GM12801 (cell line): ENCODE measurements around the gene PSAP.

Source experiments
- TF ChIP-seq, protein P1 (sequence below): IDR thresholded peaks from one replicate; pipeline ENCODE4 v1.5.1; 2011; ENCODE audit warnings: control low read depth; ENCODE audit not compliant: insufficient read length; ENCODE audit errors: extremely low read depth

Gene PSAP

DNA sequence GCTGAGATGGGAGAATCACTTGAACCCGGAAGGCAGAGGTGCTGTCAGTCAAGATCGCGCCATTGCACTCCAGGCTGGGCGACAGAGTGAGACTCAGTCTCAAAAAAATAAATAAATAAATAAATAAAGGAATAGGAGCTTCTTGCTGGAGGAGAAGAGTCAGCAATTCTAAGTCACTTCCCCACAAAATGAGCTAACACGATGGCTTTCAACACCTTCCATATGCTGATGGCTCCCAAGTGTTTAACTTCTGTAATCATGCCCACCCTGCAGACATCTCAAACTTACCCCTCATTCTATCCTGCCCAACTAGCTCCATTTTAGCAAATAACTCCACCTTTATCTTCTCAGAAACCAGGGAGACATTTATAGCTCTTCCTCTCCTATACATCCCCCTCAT lies 21.2 kb downstream of the PSAP start:
- TF ChIP-seq, protein P1, sequence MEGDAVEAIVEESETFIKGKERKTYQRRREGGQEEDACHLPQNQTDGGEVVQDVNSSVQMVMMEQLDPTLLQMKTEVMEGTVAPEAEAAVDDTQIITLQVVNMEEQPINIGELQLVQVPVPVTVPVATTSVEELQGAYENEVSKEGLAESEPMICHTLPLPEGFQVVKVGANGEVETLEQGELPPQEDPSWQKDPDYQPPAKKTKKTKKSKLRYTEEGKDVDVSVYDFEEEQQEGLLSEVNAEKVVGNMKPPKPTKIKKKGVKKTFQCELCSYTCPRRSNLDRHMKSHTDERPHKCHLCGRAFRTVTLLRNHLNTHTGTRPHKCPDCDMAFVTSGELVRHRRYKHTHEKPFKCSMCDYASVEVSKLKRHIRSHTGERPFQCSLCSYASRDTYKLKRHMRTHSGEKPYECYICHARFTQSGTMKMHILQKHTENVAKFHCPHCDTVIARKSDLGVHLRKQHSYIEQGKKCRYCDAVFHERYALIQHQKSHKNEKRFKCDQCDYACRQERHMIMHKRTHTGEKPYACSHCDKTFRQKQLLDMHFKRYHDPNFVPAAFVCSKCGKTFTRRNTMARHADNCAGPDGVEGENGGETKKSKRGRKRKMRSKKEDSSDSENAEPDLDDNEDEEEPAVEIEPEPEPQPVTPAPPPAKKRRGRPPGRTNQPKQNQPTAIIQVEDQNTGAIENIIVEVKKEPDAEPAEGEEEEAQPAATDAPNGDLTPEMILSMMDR, result no peak

DNA sequence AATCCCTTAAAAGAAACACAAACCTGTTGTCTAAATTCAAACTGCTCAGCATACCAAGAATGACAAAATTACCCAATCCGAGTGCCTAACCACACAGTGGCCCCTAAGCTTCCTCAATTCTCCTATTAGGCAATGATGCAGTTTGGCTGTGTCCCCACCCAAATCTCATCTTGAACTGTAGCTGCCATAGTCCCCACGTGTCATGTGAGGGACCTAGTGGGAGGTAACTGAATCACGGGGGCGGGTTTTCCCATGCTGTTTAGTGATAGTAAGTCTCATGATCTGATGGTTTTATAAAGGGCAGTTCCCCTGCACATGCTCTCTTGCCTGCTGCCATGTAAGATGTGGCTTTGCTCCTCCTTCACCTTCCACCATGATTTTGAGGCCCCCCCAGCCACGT lies 21.9 kb downstream of the PSAP start:
- TF ChIP-seq, protein P1, result no peak

DNA sequence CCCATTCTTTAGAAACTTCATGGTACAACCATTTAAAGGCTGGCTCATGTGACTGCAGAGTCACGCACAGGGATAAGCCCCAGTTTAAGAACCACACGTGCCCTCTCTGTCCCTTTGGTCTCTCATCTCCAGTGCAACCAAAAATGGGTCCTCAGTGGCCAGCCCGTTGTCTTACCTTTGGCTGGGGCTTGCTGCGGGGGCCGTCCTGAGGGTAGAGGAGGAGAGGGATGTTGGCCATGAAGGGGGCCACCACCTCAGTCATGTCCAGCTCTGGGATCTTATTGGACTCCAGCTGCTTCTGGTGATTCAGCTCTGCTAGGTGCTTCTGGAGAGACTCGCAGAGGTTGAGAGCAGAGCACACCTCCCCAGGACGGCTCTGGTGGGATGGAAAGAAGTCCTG lies 22.3 kb downstream of the PSAP start:
- TF ChIP-seq, protein P1, result no peak

DNA sequence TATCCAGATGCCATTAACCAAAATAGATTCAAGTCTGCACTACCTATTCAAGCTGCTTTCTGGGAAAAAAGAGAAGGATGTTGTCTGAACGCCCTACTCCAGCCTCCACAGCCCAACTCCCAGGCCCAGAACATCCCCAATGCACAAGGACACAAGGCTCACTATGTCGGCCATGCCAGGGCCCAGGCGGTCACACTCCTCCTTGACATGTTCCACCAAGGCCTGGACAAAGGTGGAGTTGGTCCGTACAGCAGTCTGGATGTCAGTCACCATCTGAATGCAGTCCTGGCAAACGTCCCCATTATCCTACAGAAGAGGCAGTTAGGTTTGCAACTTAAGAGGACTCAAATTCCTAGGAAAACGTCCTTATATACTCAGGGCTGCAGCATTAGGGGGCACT lies 23.2 kb downstream of the PSAP start:
- TF ChIP-seq, protein P1, result no peak

DNA sequence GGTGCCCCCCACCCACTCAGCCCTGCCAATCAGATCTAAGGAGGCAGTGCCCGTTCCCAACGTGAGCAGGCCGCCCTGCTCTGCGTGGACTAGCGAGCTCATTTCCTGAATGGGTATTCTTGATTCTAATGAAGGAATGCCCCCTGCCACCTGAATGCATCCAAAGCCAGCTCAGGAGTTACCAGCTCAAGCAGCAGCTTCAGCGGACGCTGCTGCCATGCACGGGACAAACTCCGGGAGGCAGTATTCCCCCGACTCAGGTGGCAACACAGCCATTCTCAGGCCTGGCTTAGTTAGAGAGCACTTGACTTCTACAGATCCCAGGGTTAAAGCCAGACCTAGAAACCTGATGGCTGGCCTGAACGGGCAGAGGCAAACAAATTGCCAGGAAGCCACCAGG lies 25.8 kb downstream of the PSAP start:
- TF ChIP-seq, protein P1, result no peak

DNA sequence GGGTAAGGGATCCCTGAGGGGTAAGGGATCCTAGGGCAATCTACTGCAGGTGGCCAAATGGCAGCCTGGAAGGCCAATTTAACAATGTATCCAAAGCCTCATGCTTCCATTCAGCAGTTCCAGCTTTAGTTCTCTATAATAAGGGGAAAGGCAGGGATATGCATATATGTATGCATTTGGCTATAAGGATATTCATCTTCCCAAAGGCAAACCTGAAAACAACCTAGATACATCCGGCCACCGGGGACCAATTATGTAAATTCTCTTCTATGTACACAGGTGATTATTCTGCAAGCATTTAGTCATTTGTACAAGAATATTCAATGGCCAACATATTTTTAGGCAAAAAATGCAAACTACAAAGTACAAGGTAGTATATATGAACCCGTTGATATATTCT lies 26.7 kb downstream of the PSAP start:
- TF ChIP-seq, protein P1, result no peak

DNA sequence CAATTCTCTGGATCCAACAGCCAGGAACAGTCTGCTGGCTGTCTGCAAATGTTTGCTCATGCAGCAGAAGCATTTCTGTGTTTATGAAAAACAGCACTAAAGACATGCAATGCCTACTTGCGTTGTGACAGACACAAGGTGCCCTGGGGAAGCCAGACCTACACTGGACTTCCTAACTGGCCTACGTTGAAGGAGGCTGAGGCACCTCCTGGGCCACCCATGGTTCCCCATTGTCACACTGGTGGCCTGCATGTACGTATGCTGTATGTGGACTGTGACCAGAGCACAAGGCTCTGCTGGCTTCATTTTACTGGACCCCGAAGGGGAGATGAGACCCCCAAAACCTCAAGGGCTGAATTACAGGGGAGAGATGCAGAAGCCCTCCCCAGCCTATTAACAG lies 27.7 kb downstream of the PSAP start:
- TF ChIP-seq, protein P1, result no peak
